HepG2 (cell line): ENCODE data around the gene PTGS2. TPM values are rescaled to one million over a fixed set of nuclear protein-coding genes. Genes with fewer than 3 reads are reported as not detected.

ENCODE experiments used
- ATAC-seq: fragments of 200-7000 bp; cut with Tn5 transposase; 3 replicates; pipeline ENCODE4 v1.9.1; 2020; ENCODE audit warnings: mild to moderate bottlenecking, moderate library complexity
- BruUV-seq: library from RNA; stranded (reverse); fragments of 400-500 nt; replicated peaks from 2 replicates; lab custom pipeline; 2021; lab: Mats Ljungman, UMichigan
- CTCF ChIA-PET: fragments of 300-600 bp; formaldehyde crosslinking; extraction: SDS; loops from one replicate; lab custom pipeline; 2021; ENCODE audit warnings: low total read pairs, inconsistent platforms, low intra/inter-chr PET ratio; lab: Yijun Ruan, JAX
- POLR2A ChIA-PET: fragments of 350-600 bp; sonication (Branson Sonifier 250); formaldehyde crosslinking; loops from one replicate; lab custom pipeline; 2020; ENCODE audit warnings: antibody characterized with exemption, inconsistent platforms; lab: Yijun Ruan, JAX
- DNase-seq: peaks from one replicate; pipeline ENCODE4 v3.0.0-alpha.2; 2015; ENCODE audit warnings: low spot score
- FAIRE-seq: peaks from 3 replicates; lab custom pipeline; 2011; peaks lifted over from hg19 to GRCh38; lab: Jason Lieb, UNC
- H2AFZ ChIP-seq: one replicate; pipeline ENCODE4 v1.6.1; 2011; ENCODE audit warnings: low read length, inconsistent platforms
- H3K27ac ChIP-seq: fragments of 300-600 bp; 3 replicates; pipeline ENCODE4 v1.8.0; 2011; ENCODE audit warnings: mixed run types, mild to moderate bottlenecking, mixed read lengths, low read length, inconsistent platforms; ENCODE audit not compliant: insufficient read depth; ENCODE audit errors: extremely low read length
- H3K27me3 ChIP-seq, 2 experiments: fragments of 200-600 bp in 1 of 2; 2 replicates in 1 of 2; 3 replicates in 1 of 2; pipeline versions ENCODE4 v1.6.0 to v1.8.0; 2011; ENCODE audit warnings: low read length in 2 of 2, mild to moderate bottlenecking in 2 of 2, moderate library complexity in 2 of 2, inconsistent platforms in 1 of 2; ENCODE audit not compliant: insufficient read depth in 2 of 2, control insufficient read depth in 1 of 2
- H3K36me3 ChIP-seq, 2 experiments: fragments of 200-600 bp in 1 of 2; replicated peaks in 1 of 2; 2 replicates in 1 of 2; 3 replicates in 1 of 2; pipeline versions ENCODE4 v1.5.1 to v1.8.0; 2011; ENCODE audit warnings: low read length in 2 of 2, inconsistent platforms in 1 of 2; ENCODE audit not compliant: insufficient read depth in 2 of 2, control insufficient read depth in 1 of 2
- H3K4me1 ChIP-seq: 2 replicates; pipeline ENCODE4 v1.5.1; 2012; ENCODE audit warnings: low read length, inconsistent platforms; ENCODE audit not compliant: insufficient read depth
- H3K4me2 ChIP-seq: 2 replicates; pipeline ENCODE4 v1.6.0; 2011; ENCODE audit warnings: low read depth, low read length, inconsistent platforms
- H3K4me3 ChIP-seq, 3 experiments: fragments of 200-600 bp in 1 of 3; sonication (generic), shearing (Covaris generic) in 1 of 3; replicated peaks in 1 of 3; 2 replicates each; pipeline ENCODE4 v1.5.1; 2011 to 2016; ENCODE audit warnings: low read length in 3 of 3, inconsistent platforms in 2 of 3, low read depth in 2 of 3, mild to moderate bottlenecking in 2 of 3, control low read depth in 1 of 3, mixed read lengths in 1 of 3; ENCODE audit not compliant: insufficient read depth in 1 of 3
- H3K79me2 ChIP-seq: one replicate; pipeline ENCODE4 v1.6.1; 2011; ENCODE audit warnings: low read length, inconsistent platforms; ENCODE audit not compliant: insufficient read depth
- H3K9ac ChIP-seq: 2 replicates; pipeline ENCODE4 v1.6.0; 2011; ENCODE audit warnings: mild to moderate bottlenecking, low read depth, low read length, inconsistent platforms; ENCODE audit not compliant: insufficient read depth
- H3K9me3 ChIP-seq: 2 replicates; pipeline ENCODE4 v1.5.1; 2012; ENCODE audit warnings: mild to moderate bottlenecking, low read length
- H4K20me1 ChIP-seq: 2 replicates; pipeline ENCODE4 v1.6.0; 2011; ENCODE audit warnings: inconsistent platforms, mild to moderate bottlenecking, low read length, moderate library complexity; ENCODE audit not compliant: insufficient read depth
- BATF2 ChIP-seq: sonication (generic); formaldehyde crosslinking; IDR thresholded peaks from 2 replicates; pipeline ENCODE4 v1.8.0; 2022; ENCODE audit warnings: mild to moderate bottlenecking, missing genetic modification reagents, moderate library complexity
- CBX5 ChIP-seq: sonication (generic); formaldehyde crosslinking; IDR thresholded peaks from 2 replicates; pipeline ENCODE4 v1.4.0; 2020; ENCODE audit warnings: missing genetic modification reagents, borderline replicate concordance
- EHMT2 ChIP-seq: fragments of 200-600 bp; sonication (generic); IDR thresholded peaks from 2 replicates; pipeline ENCODE4 v1.7.0; 2017; ENCODE audit warnings: antibody characterized with exemption, low read depth, low read length, borderline replicate concordance
- FOSL2 ChIP-seq: sonication (generic); formaldehyde crosslinking; IDR thresholded peaks from 2 replicates; pipeline ENCODE4 v1.4.0; 2020; ENCODE audit warnings: missing genetic modification reagents
- GTF3A ChIP-seq: sonication (generic); formaldehyde crosslinking; conservative IDR thresholded peaks from 2 replicates; pipeline ENCODE4 v1.4.0; 2020; ENCODE audit warnings: mild to moderate bottlenecking, missing genetic modification reagents
- MTF1 ChIP-seq: sonication (generic); formaldehyde crosslinking; IDR thresholded peaks from 2 replicates; pipeline ENCODE4 v1.5.0; 2020; ENCODE audit warnings: missing genetic modification reagents
- PLSCR1 ChIP-seq: sonication (generic); formaldehyde crosslinking; IDR thresholded peaks from 2 replicates; pipeline ENCODE4 v1.5.0; 2020; ENCODE audit warnings: missing genetic modification reagents, mild to moderate bottlenecking, borderline replicate concordance
- RBM22 ChIP-seq: fragments of 200-400 bp; formaldehyde crosslinking; optimal IDR thresholded peaks from 2 replicates; pipeline ENCODE3; 2017; ENCODE audit warnings: mild to moderate bottlenecking, low read length, moderate library complexity
- RCOR2 ChIP-seq: IDR thresholded peaks from 2 replicates; pipeline ENCODE4 v1.6.1; 2016; ENCODE audit warnings: missing biosample characterization, missing genetic modification reagents
- SUZ12 ChIP-seq: fragments of 150-350 bp; IDR thresholded peaks from 2 replicates; pipeline ENCODE4 v1.6.1; 2014; ENCODE audit warnings: low read depth, low read length
- ZNF101 ChIP-seq: sonication (generic); formaldehyde crosslinking; IDR thresholded peaks from 2 replicates; pipeline ENCODE4 v1.4.0; 2020; ENCODE audit warnings: mild to moderate bottlenecking, low read depth, missing genetic modification reagents, borderline replicate concordance
- ZNF224 ChIP-seq: sonication (generic); formaldehyde crosslinking; IDR thresholded peaks from 2 replicates; pipeline ENCODE4 v1.5.0; 2020; ENCODE audit warnings: mild to moderate bottlenecking, missing genetic modification reagents
- ZNF256 ChIP-seq: sonication (generic); formaldehyde crosslinking; conservative IDR thresholded peaks from 2 replicates; pipeline ENCODE4 v1.4.0; 2020; ENCODE audit warnings: missing genetic modification reagents
- ZNF510 ChIP-seq: sonication (generic); formaldehyde crosslinking; IDR thresholded peaks from 2 replicates; pipeline ENCODE4 v1.4.0; 2020; ENCODE audit warnings: low read depth, mild to moderate bottlenecking, missing genetic modification reagents
- ZNF724P ChIP-seq: sonication (generic); formaldehyde crosslinking; IDR thresholded peaks from 2 replicates; pipeline ENCODE4 v1.8.0; 2022; ENCODE audit warnings: missing genetic modification reagents, borderline replicate concordance
- ZNF780A ChIP-seq: sonication (generic); formaldehyde crosslinking; IDR thresholded peaks from 2 replicates; pipeline ENCODE4 v1.8.0; 2022; ENCODE audit warnings: mild to moderate bottlenecking, missing genetic modification reagents, moderate library complexity
- ZNF83 ChIP-seq: sonication (generic); formaldehyde crosslinking; IDR thresholded peaks from 2 replicates; pipeline ENCODE4 v1.4.0; 2020; ENCODE audit warnings: missing genetic modification reagents, mild to moderate bottlenecking, borderline replicate concordance
- WGBS: methylation state at CpG from one replicate; pipeline ENCODE4 v1.1.6; 2017; ENCODE audit warnings: low lambda C conversion rate; 5-methylcytosine and 5-hydroxymethylcytosine counted together
- in situ Hi-C: cut with HindIII; loops from 2 replicates; pipeline ENCODE4 v1.10.0; 2017; ENCODE audit warnings: low pct_unique_long_range_greater_than_20kb; ENCODE audit not compliant: extremely low pct_ligation_motif_present
- intact Hi-C: fragments of 100-400 bp; cut with micrococcal nuclease; formaldehyde crosslinking; loops from one replicate; pipeline ENCODE4 v1.10.0; 2022; ENCODE audit not compliant: unreplicated experiment
- polyA plus RNA-seq, 8 experiments: library from polyadenylated mRNA; depleted of rRNA in 3 of 8; stranded (reverse) in 7 of 8; unstranded in 1 of 8; fragments of >200 nt; fragmentation: Illumina TruSeq in 4 of 8; extraction: Trizol in 4 of 8; gene quantifications; 2 replicates each; pipeline versions ENCODE4 v1.2.1 to v1.2.3, GENCODE V29; 2011 to 2016; ENCODE audit warnings: low read depth in 4 of 8, missing spikeins in 1 of 8, mixed read lengths in 1 of 8; ENCODE audit not compliant: insufficient read depth in 1 of 8
- total RNA-seq, 5 experiments: library from RNA; depleted of rRNA; stranded (reverse); fragments of >200 nt; fragmentation: Illumina TruSeq; extraction: Trizol; gene quantifications; 2 replicates each; pipeline ENCODE4 v1.2.3, GENCODE V29; 2016; ENCODE audit warnings: low read depth in 1 of 5

Gene PTGS2
- total and polyA plus RNA-seq, 2 of the 13 experiments (the other 11 are each of a cell fraction or from before 2014, with no cell fraction given): not detected

GRCh38 chr1:186633116-186633515, 47.1 kb downstream of the PTGS2 start:
- Histone ChIP-seq H3K4me2 (no peak overlapping the region), H3K9me3 (no peaks in the 10 kb centered on the region), H4K20me1 (no peaks in the 10 kb centered on the region), H3K79me2 (no peaks in the 10 kb centered on the region), H3K27me3 (no peaks in the 10 kb centered on the region), H2AFZ (no peak overlapping the region), H3K4me3 (no peak overlapping the region)
- ATAC-seq (no peak), FAIRE-seq (no peak), DNase-seq (no peak)
- ChIA-PET POLR2A (no interaction called here), CTCF (no interaction called here)
- in situ Hi-C loops: no loop called here
- intact Hi-C loops: loop anchor here (5.0 kb wide), 1 partner anchor 466 kb away; no protein-coding TSS in a partner anchor
- BruUV-seq: no TSS peak
- 100% methylated on average over 1 of the region's 1 CpG for WGBS
- TF ChIP-seq BATF2: no peak
- TF ChIP-seq ZNF224: no peak
- TF ChIP-seq ZNF83: no peak
- no peak for TF ChIP-seq ZNF256
- TF ChIP-seq SUZ12: no peak
- no peak for TF ChIP-seq ZNF724P (CRISPR knock-in tag)
- TF ChIP-seq RCOR2 (CRISPR knock-in tag): no peak
- no peak for TF ChIP-seq GTF3A (CRISPR knock-in tag)
- TF ChIP-seq PLSCR1 (CRISPR knock-in tag): no peak
- no peak for TF ChIP-seq MTF1 (CRISPR knock-in tag)
- no peak for TF ChIP-seq RBM22
- no peak for TF ChIP-seq ZNF101 (CRISPR knock-in tag)
- no peak for TF ChIP-seq ZNF780A
- no peak for TF ChIP-seq ZNF510 (CRISPR knock-in tag)
- no peak for TF ChIP-seq EHMT2
- no peak for TF ChIP-seq CBX5 (CRISPR knock-in tag)
- no peak for TF ChIP-seq FOSL2 (CRISPR knock-in tag)
- TF ChIP-seq, all 625 proteins: peak for 0
- Histone ChIP-seq H3K36me3 (no peaks in the 10 kb centered on the region), H3K4me1 (no peaks in the 10 kb centered on the region), H3K27ac (no peak overlapping the region), H3K9ac (no peak overlapping the region)
